OCI-LY3 (cell line): Measurements from ENCODE around the gene C18orf63.

Source experiments
- H2AFZ ChIP-seq: fragments of 200-600, 300-600 bp; shearing (Covaris generic); 2 replicates; pipeline ENCODE4 v1.6.0; 2014; ENCODE audit warnings: antibody characterized with exemption, low read depth, low read length
- H3K27ac ChIP-seq: fragments of 200-600, 300-600 bp; sonication (generic); 2 replicates; pipeline ENCODE4 v1.5.1; 2014; ENCODE audit warnings: mild to moderate bottlenecking, low read length, moderate library complexity, mixed read lengths
- H3K27me3 ChIP-seq: fragments of 200-600, 300-600 bp; sonication (generic); 2 replicates; pipeline ENCODE4 v1.6.1; 2014; ENCODE audit warnings: low read depth, low read length, mixed read lengths
- H3K36me3 ChIP-seq: fragments of 200-600, 300-600 bp; sonication (generic); replicated peaks from 2 replicates; pipeline ENCODE3; 2014; ENCODE audit warnings: low read depth, low read length, mixed read lengths
- H3K4me1 ChIP-seq: fragments of 300-600, 200-600 bp; sonication (generic); 2 replicates; pipeline ENCODE4 v1.6.1; 2014; ENCODE audit warnings: low read length, mixed read lengths
- H3K4me2 ChIP-seq: fragments of 200-600, 300-600 bp; sonication (generic); 2 replicates; pipeline ENCODE4 v1.6.1; 2014; ENCODE audit warnings: low read length, mixed read lengths
- H3K4me3 ChIP-seq: fragments of 300-600, 200-600 bp; sonication (generic); 2 replicates; pipeline ENCODE4 v1.5.1; 2014; ENCODE audit warnings: antibody characterized with exemption, mild to moderate bottlenecking, low read length, moderate library complexity
- H3K79me2 ChIP-seq: fragments of 300-600, 200-600 bp; shearing (Covaris generic); 2 replicates; pipeline ENCODE4 v1.6.1; 2014; ENCODE audit warnings: mild to moderate bottlenecking, low read length, mixed read lengths
- H3K9ac ChIP-seq: fragments of 300-600, 200-600 bp; shearing (Covaris generic); 2 replicates; pipeline ENCODE4 v1.6.0; 2014; ENCODE audit warnings: mild to moderate bottlenecking, low read length, moderate library complexity
- H3K9me3 ChIP-seq: fragments of 200-600, 300-600 bp; shearing (Covaris generic); 2 replicates; pipeline ENCODE4 v1.6.1; 2014; ENCODE audit warnings: low read length, mixed read lengths; ENCODE audit not compliant: insufficient read depth
- H4K20me1 ChIP-seq: fragments of 200-600, 300-600 bp; sonication (generic); 2 replicates; pipeline ENCODE4 v1.6.1; 2016; ENCODE audit warnings: low read length, mixed read lengths; ENCODE audit not compliant: insufficient read depth
- EZH2phosphoT487 ChIP-seq: fragments of 200-600 bp; shearing (Covaris generic); IDR thresholded peaks from 2 replicates; pipeline ENCODE4 v1.6.1; 2018; ENCODE audit warnings: antibody characterized with exemption, mixed run types, low read depth
- TF ChIP-seq, protein P1 (sequence below): fragments of 200-600, 300-600 bp; sonication (generic); IDR thresholded peaks from 2 replicates; pipeline ENCODE4 v1.5.1; 2014; ENCODE audit warnings: antibody characterized with exemption, low read length, low read depth

The C18orf63 gene

DNA sequence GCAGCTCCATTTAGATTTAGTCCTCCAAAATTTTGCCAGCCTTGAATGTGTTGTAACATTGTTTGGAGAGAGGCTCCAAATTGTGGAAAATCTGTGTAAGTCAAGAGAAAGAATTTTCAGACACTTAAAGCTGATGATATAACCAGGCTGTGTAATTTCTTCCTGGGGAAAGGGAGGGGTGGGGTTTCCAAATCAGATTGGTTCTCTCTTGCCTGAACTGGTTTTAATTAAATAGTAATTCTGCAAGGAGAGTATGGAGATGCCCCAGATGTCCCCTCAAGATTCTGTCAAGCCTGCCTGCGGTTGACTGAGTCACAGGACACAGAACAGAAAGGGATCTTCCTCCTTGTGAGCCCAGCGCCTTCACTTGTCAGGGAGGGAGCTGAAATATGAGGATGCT is 54.5 kb downstream of the C18orf63 start:
- peaks cover 32% of the 10 kb centered on the region for H3K27me3 ChIP-seq
- no peak overlapping the region for H3K27ac ChIP-seq
- TF ChIP-seq, protein P1, sequence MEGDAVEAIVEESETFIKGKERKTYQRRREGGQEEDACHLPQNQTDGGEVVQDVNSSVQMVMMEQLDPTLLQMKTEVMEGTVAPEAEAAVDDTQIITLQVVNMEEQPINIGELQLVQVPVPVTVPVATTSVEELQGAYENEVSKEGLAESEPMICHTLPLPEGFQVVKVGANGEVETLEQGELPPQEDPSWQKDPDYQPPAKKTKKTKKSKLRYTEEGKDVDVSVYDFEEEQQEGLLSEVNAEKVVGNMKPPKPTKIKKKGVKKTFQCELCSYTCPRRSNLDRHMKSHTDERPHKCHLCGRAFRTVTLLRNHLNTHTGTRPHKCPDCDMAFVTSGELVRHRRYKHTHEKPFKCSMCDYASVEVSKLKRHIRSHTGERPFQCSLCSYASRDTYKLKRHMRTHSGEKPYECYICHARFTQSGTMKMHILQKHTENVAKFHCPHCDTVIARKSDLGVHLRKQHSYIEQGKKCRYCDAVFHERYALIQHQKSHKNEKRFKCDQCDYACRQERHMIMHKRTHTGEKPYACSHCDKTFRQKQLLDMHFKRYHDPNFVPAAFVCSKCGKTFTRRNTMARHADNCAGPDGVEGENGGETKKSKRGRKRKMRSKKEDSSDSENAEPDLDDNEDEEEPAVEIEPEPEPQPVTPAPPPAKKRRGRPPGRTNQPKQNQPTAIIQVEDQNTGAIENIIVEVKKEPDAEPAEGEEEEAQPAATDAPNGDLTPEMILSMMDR, result no peak
- no peak for TF ChIP-seq EZH2phosphoT487
- H3K79me2 ChIP-seq, result no peaks in the 10 kb centered on the region
- H3K36me3 ChIP-seq, result no peaks in the 10 kb centered on the region
- H3K4me3 ChIP-seq, result no peak overlapping the region
- no peaks in the 10 kb centered on the region for H3K9me3 ChIP-seq
- H3K4me1 ChIP-seq, result peaks cover 8% of the 10 kb centered on the region; the same call in 1 of the 2 replicates
- no peak overlapping the region for H3K9ac ChIP-seq
- H3K4me2 ChIP-seq, result no peak overlapping the region
- no peak overlapping the region for H2AFZ ChIP-seq
- no peaks in the 10 kb centered on the region for H4K20me1 ChIP-seq

DNA sequence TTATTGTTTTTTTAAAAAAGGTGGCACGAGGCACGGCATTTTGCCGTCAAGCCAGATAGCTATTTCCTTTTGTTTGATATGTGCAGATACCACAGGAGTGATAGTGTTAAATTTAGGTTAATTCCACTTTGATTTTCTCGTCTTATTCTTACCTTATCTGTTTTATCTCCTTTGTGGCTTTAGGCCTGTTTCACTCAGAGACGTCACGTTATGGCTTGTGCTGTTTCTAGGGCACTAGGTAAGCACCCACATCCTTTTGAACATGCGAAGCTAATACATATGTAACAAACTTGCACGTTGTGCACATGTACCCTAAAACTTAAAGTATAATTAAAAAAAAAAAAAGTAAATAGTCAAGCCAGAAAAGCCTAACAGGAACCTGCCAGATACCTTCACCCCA is 57.8 kb downstream of the C18orf63 start:
- Histone ChIP-seq H3K79me2 (no peaks in the 10 kb centered on the region), H3K27ac (no peak overlapping the region), H4K20me1 (no peaks in the 10 kb centered on the region), H3K9me3 (no peaks in the 10 kb centered on the region), H3K27me3 (peaks cover 32% of the 10 kb centered on the region), H3K4me2 (no peak overlapping the region), H3K4me1 (peaks cover 11% of the 10 kb centered on the region; the same call in 1 of the 2 replicates), H2AFZ (no peak overlapping the region), H3K36me3 (no peaks in the 10 kb centered on the region), H3K9ac (no peak overlapping the region), H3K4me3 (no peak overlapping the region)
- TF ChIP-seq, protein P1, result no peak
- TF ChIP-seq EZH2phosphoT487, result no peak

DNA sequence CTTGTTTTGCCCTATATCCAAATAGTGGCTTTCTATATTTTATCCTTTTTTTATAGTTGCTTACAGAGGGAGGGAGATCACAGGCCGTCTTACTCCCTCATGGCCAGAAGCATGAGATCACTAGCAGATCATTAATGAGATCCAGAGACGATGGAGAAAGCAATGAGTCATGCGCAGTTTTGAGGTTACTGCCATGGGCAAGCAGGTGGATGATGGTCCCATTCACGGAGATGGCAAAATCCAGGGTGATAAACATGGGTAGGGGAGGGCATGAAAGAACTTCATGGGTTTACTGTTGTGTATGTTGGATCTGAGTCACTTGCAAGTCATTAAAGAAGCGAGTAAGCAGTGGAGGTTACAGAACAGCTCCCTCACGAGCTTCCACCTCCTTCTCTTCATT is 60.4 kb downstream of the C18orf63 start:
- Histone ChIP-seq H3K27me3 (peaks cover 19% of the 10 kb centered on the region), H3K4me3 (no peak overlapping the region), H3K79me2 (no peaks in the 10 kb centered on the region), H3K9me3 (no peaks in the 10 kb centered on the region), H2AFZ (no peak overlapping the region), H3K9ac (no peak overlapping the region), H3K36me3 (no peaks in the 10 kb centered on the region), H4K20me1 (no peaks in the 10 kb centered on the region), H3K4me2 (no peak overlapping the region), H3K4me1 (peaks cover 3% of the 10 kb centered on the region; the same call in 1 of the 2 replicates), H3K27ac (no peak overlapping the region)
- TF ChIP-seq, protein P1, result no peak
- no peak for TF ChIP-seq EZH2phosphoT487

DNA sequence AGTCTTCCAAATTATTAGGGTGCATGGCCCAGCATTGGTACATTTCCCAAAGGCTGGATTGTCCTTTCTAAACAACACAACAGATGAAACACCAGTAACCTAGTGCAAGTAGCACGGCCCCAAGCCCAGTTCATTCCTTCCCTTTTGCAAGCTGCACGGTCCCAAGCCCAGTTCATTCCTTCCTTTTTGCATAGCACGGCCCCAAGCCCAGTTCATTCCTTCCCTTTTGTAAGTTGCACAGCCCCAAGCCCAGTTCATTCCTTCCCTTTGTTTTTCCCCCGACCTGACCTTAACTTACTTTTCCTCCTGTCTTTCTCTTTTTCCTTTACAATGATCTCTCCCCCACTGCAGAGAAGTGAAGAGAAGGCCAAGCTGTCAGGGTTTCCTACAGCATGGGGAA is 60.9 kb downstream of the C18orf63 start:
- Histone ChIP-seq H3K36me3 (no peaks in the 10 kb centered on the region), H3K27ac (no peak overlapping the region), H3K9ac (no peak overlapping the region), H3K4me1 (peaks cover 3% of the 10 kb centered on the region; the same call in 1 of the 2 replicates), H2AFZ (no peak overlapping the region), H3K4me2 (no peak overlapping the region), H4K20me1 (no peaks in the 10 kb centered on the region), H3K27me3 (peaks cover 14% of the 10 kb centered on the region), H3K79me2 (no peaks in the 10 kb centered on the region), H3K9me3 (no peaks in the 10 kb centered on the region), H3K4me3 (no peak overlapping the region)
- TF ChIP-seq, protein P1, result no peak
- TF ChIP-seq EZH2phosphoT487, result no peak
